OCI-LY1 (cell line): ENCODE results near the gene SH3PXD2A.

Experiments used
- H2AFZ ChIP-seq: fragments of 200-600 bp; sonication (generic), shearing (Covaris generic); 2 replicates; pipeline ENCODE4 v1.6.0; 2014; ENCODE audit warnings: antibody characterized with exemption, mild to moderate bottlenecking, low read length
- H3F3A ChIP-seq: fragments of 200-600 bp; sonication (generic), shearing (Covaris generic); 2 replicates; pipeline ENCODE4 v1.6.0; 2014; ENCODE audit warnings: mild to moderate bottlenecking, antibody characterized with exemption, low read length, moderate library complexity; ENCODE audit not compliant: insufficient read depth
- H3K27ac ChIP-seq: fragments of 200-600 bp; sonication (generic); 2 replicates; pipeline ENCODE4 v1.5.1; 2014; ENCODE audit warnings: low read length, mixed run types, mild to moderate bottlenecking, low read depth; ENCODE audit not compliant: poor library complexity, severe bottlenecking
- H3K27me3 ChIP-seq: fragments of 200-600 bp; sonication (generic); 2 replicates; pipeline ENCODE4 v1.6.0; 2014; ENCODE audit warnings: antibody characterized with exemption, mild to moderate bottlenecking, low read length, moderate library complexity; ENCODE audit not compliant: insufficient read depth
- H3K36me3 ChIP-seq: fragments of 200-600 bp; sonication (generic); 2 replicates; pipeline ENCODE4 v1.6.1; 2014; ENCODE audit warnings: mild to moderate bottlenecking, antibody characterized with exemption, low read length, moderate library complexity, mixed read lengths; ENCODE audit not compliant: insufficient read depth
- H3K4me1 ChIP-seq: fragments of 200-600 bp; sonication (generic); 2 replicates; pipeline ENCODE4 v1.5.1; 2014; ENCODE audit warnings: mild to moderate bottlenecking, low read length, moderate library complexity; ENCODE audit not compliant: insufficient read depth, severe bottlenecking
- H3K4me2 ChIP-seq: fragments of 200-600 bp; sonication (generic), shearing (Covaris generic); 2 replicates; pipeline ENCODE4 v1.6.1; 2014; ENCODE audit warnings: low read length
- H3K4me3 ChIP-seq: fragments of 200-600 bp; sonication (generic); 2 replicates; pipeline ENCODE4 v1.5.1; 2014; ENCODE audit warnings: low read length, low read depth, mild to moderate bottlenecking, mixed read lengths; ENCODE audit not compliant: poor library complexity, severe bottlenecking
- H3K79me2 ChIP-seq: fragments of 200-600 bp; shearing (Covaris generic); 2 replicates; pipeline ENCODE4 v1.6.1; 2016; ENCODE audit warnings: mixed run types, low read length, mixed read lengths; ENCODE audit not compliant: insufficient read depth
- H3K9ac ChIP-seq: fragments of 200-600 bp; sonication (generic), shearing (Covaris generic); 2 replicates; pipeline ENCODE4 v1.6.1; 2014; ENCODE audit warnings: mild to moderate bottlenecking, low read length, mixed read lengths
- H3K9me2 ChIP-seq: fragments of 200-600 bp; sonication (generic), shearing (Covaris generic); 2 replicates; pipeline ENCODE4 v1.6.1; 2014; ENCODE audit warnings: low read depth, mild to moderate bottlenecking, low read length, mixed read lengths
- H3K9me3 ChIP-seq: fragments of 200-600 bp; shearing (Covaris generic); 2 replicates; pipeline ENCODE4 v1.6.1; 2014; ENCODE audit warnings: low read length, mixed read lengths
- H4K20me1 ChIP-seq: fragments of 200-600 bp; sonication (generic), shearing (Covaris generic); 2 replicates; pipeline ENCODE4 v1.6.0; 2016; ENCODE audit warnings: mild to moderate bottlenecking, low read length; ENCODE audit not compliant: insufficient read depth
- CTCF ChIP-seq: fragments of 200-600 bp; sonication (generic), shearing (Covaris generic); IDR thresholded peaks from 2 replicates; pipeline ENCODE4 v1.5.1; 2017; ENCODE audit warnings: mild to moderate bottlenecking, antibody characterized with exemption, low read length, moderate library complexity, mixed read lengths
- EZH2 ChIP-seq: fragments of 200-600 bp; sonication (generic), shearing (Covaris generic); IDR thresholded peaks from 2 replicates; pipeline ENCODE4 v1.8.0; 2017; ENCODE audit warnings: borderline replicate concordance, mixed run types, mild to moderate bottlenecking, antibody characterized with exemption, low read length, moderate library complexity, mixed read lengths

The SH3PXD2A gene

GRCh38 chr10:103627893-103628292 is 227.5 kb downstream of the SH3PXD2A start:
- H3K36me3 ChIP-seq: no peaks in the 10 kb centered on the region
- H3F3A ChIP-seq: no peaks in the 10 kb centered on the region
- H3K9me3 ChIP-seq: no peaks in the 10 kb centered on the region
- H3K27me3 ChIP-seq: no peaks in the 10 kb centered on the region
- H2AFZ ChIP-seq: no peak overlapping the region
- H3K4me1 ChIP-seq: no peaks in the 10 kb centered on the region
- no peak overlapping the region for H3K9ac ChIP-seq
- no peak overlapping the region for H3K27ac ChIP-seq
- no peaks in the 10 kb centered on the region for H3K9me2 ChIP-seq
- H3K4me2 ChIP-seq: no peak overlapping the region
- TF ChIP-seq CTCF (no peak), EZH2 (no peak)
- no peak overlapping the region for H3K4me3 ChIP-seq
- H3K79me2 ChIP-seq: no peaks in the 10 kb centered on the region
- H4K20me1 ChIP-seq: no peaks in the 10 kb centered on the region

- Histone ChIP-seq H3K4me2 (no peak overlapping the region), H3K9me3 (no peaks in the 10 kb centered on the region), H2AFZ (no peak overlapping the region), H3F3A (no peaks in the 10 kb centered on the region), H3K27ac (no peak overlapping the region), H3K4me1 (no peaks in the 10 kb centered on the region), H4K20me1 (no peaks in the 10 kb centered on the region), H3K79me2 (no peaks in the 10 kb centered on the region), H3K9me2 (no peaks in the 10 kb centered on the region), H3K9ac (no peak overlapping the region), H3K27me3 (no peaks in the 10 kb centered on the region), H3K36me3 (no peaks in the 10 kb centered on the region), H3K4me3 (no peak overlapping the region)
- TF ChIP-seq EZH2 (no peak), CTCF (no peak)
Measured at GRCh38 chr10:103627111-103627892, 228.1 kb downstream of the SH3PXD2A start.

GRCh38 chr10:103626178-103626577 is 229.2 kb downstream of the SH3PXD2A start:
- Histone ChIP-seq H3K4me2 (no peak overlapping the region), H3K27me3 (no peaks in the 10 kb centered on the region), H3K9ac (no peak overlapping the region), H3K4me1 (no peaks in the 10 kb centered on the region), H3K4me3 (no peak overlapping the region), H3K36me3 (no peaks in the 10 kb centered on the region), H4K20me1 (no peaks in the 10 kb centered on the region), H3K9me2 (no peaks in the 10 kb centered on the region), H2AFZ (no peak overlapping the region), H3F3A (no peaks in the 10 kb centered on the region), H3K79me2 (no peaks in the 10 kb centered on the region), H3K27ac (no peak overlapping the region), H3K9me3 (no peaks in the 10 kb centered on the region)
- TF ChIP-seq EZH2 (no peak), CTCF (no peak)
